C1 segment of cervical spinal cord (tissue), 14 donors: ENCODE data around the gene ZBTB20.

ENCODE experiments used
- DNase-seq, 14 donors: peaks; one replicate each; lab custom pipeline; 2025; lab: John Stamatoyannopoulos, UW

Gene ZBTB20

GRCh38 chr3:114542359-114542758 is 604.7 kb downstream of the ZBTB20 start:
- no peak for DNase-seq

DNA sequence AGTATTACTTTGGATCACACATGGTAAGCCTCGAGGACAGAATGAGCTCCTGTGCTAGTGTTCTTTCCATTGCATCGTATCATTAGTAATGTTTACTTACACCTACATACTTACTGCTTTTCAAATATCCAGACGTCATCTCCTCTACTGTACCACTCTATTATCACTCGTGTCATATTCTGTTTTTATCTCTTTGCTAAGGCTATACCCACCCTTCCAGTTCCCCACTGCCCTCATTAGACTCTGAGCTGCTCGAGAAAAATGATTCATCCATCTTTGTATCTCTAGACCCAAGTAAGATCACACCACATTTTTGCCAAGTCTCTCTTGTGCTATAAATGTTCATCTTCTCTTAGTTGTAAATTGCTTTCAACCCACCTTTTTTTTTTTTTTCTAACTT is 607.6 kb downstream of the ZBTB20 start:
- DNase-seq = no peak

DNA sequence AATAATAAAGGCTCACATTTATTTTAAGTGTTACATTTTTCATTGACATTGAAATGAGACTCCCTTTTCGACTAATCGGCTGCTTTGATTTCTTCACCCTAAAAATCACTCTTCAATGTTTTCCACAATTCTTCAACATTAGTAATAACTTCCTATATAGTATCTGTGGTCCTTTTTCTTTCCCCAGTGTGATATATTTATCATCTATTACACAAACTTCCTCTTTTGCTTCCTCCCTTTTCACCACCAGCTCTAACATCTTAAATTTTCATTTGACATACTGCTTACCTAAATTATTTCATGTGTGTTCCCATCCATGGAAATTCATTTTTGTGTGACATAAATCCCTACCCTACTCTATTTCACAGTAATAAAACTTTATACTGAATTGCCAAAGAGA is 608.9 kb downstream of the ZBTB20 start:
- no peak for DNase-seq

DNA sequence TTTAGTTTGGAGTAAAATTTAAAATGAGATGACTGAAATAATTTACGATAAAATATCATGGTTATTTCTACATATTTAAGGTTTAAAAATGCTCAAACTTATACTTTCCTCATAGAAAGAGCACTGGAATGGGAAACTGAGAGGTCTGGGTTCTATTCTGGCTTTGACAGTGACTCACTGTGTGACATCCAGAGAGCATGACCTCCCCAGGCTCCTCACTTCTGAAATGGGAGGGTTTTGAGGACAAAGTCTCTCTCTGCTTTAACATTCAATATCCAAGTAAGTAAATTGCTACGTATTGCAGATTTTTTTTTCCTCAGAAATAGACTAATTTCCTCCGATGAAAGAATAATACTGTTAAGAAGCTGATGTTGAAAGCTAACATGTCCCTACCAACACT is 618.6 kb downstream of the ZBTB20 start:
- no peak for DNase-seq

GRCh38 chr3:114527036-114527644 is 619.9 kb downstream of the ZBTB20 start:
- DNase-seq = no peak

- DNase-seq = no peak
These were observed 621.8 kb downstream of the ZBTB20 start for GRCh38 chr3:114525278-114525677.

DNA sequence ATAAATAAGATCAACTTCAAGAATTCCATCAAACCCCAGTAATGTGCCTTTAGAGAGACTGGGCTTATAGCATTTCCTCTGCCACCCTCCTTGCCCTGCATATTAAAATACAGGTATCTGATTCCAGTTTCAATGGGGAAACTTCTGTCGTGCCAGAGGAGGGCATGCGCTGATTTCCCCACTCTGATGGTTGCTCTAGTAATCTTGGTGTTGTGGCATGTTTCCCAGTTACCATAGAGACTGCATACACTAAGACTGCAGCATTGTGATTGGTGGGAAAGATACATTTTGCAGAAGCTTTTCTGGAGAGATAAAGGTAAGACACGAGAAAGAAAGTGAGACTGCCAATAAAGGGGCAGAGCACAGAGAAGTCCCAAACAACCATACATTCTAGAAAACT is 627.7 kb downstream of the ZBTB20 start:
- no peak for DNase-seq

DNA sequence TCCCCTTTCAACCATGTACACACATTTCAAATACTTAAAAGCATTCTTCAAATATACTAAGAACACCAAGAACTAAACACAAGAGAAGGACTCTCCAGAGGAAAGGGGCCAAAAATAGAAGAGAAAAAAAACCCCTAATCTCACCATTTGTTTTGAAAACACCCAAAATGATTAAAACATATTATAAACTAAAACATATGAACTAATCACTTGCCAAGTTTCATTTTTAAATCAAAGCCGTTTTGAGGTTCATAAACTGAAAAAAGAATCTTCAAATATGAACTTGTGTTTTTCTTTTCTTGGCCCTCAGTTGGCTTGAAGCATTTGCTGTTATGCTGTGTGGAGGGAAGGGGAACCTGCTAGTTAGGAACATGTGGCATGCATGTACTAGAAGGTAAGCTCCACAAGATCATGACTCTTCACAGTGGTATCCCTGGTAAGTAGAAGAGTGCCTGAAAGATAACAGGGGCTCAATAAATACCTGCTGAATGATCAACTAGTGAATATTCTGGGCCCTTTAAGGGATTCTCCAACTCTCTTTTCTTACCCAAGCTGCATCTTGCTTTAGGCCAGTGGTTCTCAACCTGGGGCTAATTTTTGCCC is 628.8 kb downstream of the ZBTB20 start:
- DNase-seq = no peak

GRCh38 chr3:114510201-114510600 is 636.9 kb downstream of the ZBTB20 start:
- DNase-seq = peak in 1 of 14 donors; percentile 62

- peak in 1 of 14 donors; percentile 62 for DNase-seq
These were observed 637.3 kb downstream of the ZBTB20 start for GRCh38 chr3:114509756-114510155.

DNA sequence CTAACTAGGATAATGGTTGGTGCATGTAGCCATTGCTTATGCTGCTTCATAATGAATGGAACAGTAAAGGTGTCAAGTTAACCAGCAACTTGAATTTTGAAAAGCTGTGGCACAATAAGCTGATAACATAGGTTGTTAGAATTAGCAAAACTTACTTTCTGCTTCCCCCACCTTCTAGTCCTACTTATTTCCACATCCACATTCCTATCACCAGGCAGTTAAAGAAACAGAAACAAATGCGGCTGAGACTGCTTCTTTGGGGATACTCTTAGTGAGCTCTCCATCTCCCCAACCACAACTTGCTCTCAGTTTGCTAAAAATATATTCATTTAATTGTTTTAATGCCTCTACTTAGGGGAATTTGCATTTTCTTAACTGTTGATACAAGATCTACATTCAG is 638.1 kb downstream of the ZBTB20 start:
- no peak for DNase-seq

DNA sequence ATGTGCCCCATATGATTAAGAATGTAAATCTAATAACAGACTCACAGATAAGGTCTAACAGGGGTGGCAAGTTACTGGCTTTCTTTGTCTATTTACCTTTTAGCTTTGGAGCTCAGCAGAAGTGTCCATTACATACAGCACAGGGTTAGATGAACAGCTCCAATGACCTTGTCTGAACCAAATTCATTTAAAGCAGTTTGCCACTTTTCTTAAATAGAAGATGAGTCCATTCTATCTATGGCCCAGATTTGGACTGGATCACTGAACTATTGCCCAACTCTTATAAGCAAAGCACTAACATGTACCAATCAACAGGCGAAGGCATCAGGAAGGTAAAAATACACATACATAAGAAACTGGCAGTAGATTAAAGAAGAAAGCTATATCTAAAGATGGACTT is 638.9 kb downstream of the ZBTB20 start:
- no peak for DNase-seq

DNA sequence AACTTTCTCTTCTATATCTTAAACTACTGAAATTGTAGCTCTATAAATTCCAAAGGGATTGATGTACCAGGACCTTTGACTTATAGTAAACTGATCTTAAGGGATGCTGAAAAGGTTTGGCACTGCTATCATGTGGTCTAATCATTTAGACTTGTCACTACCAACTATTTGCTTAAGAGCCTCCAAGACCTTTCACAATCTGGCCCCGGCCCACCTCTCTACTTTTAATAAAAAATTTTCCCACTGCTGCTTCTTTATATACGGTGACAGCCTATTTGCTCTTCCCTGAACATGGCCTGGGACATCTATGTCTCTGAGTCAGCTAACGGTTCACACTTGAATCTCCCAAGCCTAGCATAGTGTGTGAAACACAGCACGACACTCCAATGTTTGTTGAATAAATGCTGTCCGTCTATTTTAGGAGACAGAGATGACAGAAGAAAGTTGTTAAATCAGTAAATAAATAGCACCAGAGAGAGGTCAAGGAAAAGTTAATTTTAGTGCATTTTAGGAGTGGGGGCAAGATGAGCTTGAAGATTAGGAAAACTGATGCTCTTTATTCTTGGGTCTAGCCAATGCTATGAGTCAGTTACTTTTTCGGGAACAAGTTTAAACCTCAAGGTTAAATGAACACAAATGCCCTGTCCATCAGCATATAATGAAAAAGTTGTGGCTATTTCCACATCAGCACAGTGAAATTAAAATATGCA is 640.3 kb downstream of the ZBTB20 start:
- DNase-seq = no peak

DNA sequence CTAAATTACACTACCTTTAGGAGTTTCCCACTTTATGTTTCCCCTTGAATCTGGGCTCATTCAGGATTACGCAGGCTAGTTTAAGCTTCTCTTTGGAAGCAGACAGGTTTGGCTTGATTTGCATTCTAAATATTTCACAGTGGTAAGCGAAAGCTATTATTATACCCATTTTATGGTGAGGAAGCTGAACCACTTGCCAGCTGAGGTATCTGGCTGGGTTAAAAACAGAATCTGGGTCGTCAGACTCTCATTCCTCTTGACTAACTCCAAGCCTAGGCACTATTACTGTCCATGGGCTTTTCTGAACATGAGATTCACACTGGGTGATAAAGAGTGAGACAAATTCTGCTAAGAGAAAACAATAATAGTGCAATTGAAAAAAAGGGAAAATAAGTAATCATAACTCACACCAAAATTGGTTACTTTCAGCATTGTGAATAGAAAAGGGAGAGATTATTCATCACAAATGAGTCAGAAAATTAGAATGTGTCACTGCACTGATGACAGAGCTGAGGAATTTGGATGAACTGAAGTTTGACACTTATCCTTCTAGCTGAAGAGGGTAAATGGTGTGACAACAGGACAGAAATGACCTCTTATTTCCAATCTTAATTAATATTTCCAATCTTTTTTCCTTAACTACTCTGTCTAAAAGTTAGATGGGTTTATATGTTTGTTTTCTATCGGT is 642.0 kb downstream of the ZBTB20 start:
- no peak for DNase-seq

DNA sequence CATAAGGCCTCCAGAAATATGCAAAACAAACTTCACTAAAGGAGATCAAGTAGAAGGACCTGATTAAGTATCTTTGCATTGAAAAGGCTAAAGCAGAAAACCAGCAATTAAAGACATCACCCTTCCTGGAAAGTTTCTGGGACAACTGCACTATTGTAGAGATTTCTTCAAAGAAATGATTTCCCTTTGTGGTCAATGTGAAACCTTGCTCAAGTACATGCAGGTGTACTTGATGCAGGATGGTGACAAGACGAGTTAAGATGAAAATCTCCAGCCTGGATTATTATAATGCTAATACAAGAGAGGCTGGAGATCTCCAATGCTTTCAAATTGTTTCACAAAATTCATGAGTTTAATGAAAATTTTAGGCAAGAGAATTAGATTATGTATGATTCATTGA is 644.9 kb downstream of the ZBTB20 start:
- DNase-seq = no peak

DNA sequence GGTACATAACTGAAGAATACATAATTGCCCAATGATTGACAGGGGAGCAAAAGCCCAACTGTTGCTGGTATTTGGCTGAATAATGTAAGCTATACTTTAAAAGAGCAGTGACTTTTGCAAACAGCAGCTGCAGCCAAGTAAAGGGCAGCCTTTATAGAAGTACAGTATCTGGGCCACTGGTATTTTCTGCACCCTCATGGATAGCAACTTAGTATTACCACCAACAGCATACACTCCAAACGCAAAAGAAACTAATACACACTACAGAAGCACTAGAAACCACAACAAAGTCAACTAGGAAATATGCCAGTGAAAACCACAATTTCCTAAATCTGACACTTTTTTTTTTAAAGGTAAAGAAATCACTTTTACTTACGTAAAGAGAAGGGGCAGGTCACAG is 647.1 kb downstream of the ZBTB20 start:
- no peak for DNase-seq

- DNase-seq = peak in 4 of 14 donors; percentile 2 to 56 (median 28)
These were observed 648.3 kb downstream of the ZBTB20 start for GRCh38 chr3:114498539-114499370.

DNA sequence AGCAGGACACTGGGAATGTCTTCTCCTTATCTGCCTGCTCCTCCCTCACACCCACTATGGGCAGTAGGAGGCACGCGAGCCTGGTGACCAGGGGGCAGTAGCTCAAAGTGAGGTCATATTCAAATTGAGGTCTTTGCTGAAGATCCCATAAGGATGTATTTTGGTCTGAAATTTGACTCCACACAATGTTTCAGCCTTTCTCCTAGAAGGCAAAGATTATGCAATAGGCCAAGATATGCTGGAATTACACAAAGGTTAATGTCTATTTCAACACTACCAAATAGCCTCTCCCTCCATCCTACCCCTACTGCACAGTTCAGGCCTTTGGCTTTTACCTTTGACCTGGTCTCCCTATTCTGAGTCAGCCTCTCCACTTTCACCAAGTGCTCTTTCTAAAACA is 650.2 kb downstream of the ZBTB20 start:
- DNase-seq = no peak

- no peak for DNase-seq
These were observed 650.6 kb downstream of the ZBTB20 start for GRCh38 chr3:114496466-114496865.

DNA sequence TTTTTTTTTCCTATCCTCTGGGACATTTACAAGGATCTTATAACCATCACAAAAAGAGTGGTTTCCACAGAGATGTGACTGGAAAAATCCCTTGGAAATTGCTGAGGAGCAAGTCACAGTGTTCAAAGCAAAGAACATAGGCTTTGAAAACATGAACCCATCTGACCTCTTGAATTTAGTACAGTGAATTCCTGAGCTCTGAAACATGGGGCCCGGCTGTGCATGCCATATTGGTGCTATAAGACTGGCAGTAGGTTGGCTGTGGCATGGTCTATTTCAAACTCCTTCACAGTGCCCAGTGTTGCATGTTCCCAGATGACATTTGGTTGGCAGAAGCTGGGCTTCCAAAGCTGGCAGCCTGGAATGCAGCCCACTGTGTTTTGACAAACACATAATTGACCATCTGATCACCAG is 651.1 kb downstream of the ZBTB20 start:
- peak in 6 of 14 donors; percentile 1 to 91 (median 11) for DNase-seq

DNA sequence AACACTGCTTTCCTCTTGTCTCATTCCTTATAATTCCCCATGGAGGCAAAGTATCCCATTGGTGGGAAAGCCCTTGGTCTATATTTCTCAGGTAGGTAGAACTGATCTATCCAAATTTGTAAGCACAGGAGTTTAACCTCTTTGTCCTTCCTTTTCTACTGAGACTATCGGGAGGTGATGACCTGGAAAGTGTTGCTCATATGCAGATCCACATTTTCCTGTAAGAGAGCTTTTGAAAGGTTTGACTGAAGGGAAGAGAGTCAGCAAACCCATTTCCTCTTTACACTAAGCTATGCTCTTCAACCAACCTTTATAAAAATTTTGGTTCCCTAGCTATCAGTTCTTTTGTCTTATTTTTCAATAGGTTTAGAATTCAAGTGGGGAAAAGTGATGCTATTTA is 652.6 kb downstream of the ZBTB20 start:
- DNase-seq = no peak

DNA sequence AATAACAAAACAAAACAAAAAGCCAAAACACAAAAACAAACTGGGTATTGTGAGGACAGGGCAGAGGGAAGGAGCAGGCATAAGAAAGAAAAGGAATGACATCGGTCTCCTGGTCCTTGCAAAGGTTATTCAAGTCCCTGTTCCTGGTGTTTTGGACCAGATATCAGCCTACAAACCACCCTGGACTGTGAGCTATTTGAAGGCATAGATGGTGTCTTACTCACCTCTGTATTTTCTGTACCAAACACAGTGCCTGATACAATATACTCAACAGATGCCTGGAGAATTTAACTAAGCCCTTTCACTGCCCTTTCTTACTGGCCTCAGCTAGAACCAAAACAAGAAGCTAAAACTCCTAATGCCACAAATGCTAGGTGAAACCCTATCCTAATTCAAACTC is 656.3 kb downstream of the ZBTB20 start:
- DNase-seq = no peak
